H9 (cell line): Measurements from ENCODE around the gene GPX5. TPM values are rescaled to one million over a fixed set of nuclear protein-coding genes. Genes with fewer than 3 reads are reported as not detected.

Experiments used
- DNase-seq: peaks from one replicate; pipeline ENCODE4 v3.0.0-alpha.2; 2017
- H2AFZ ChIP-seq: one replicate; pipeline ENCODE4 v1.6.1; 2013; ENCODE audit warnings: mild to moderate bottlenecking, low read length, control low read depth, moderate library complexity
- H2AK5ac ChIP-seq: 2 replicates; pipeline ENCODE4 v1.6.1; 2013; ENCODE audit warnings: low read length, control low read depth, mixed read lengths; ENCODE audit not compliant: insufficient read length
- H2BK120ac ChIP-seq: one replicate; pipeline ENCODE4 v1.6.1; 2013; ENCODE audit warnings: low read depth, mild to moderate bottlenecking, low read length, control low read depth, inconsistent platforms; ENCODE audit not compliant: poor library complexity, severe bottlenecking
- H2BK12ac ChIP-seq: 2 replicates; pipeline ENCODE4 v1.6.1; 2013; ENCODE audit warnings: low read length, control low read depth, mixed read lengths, low read depth; ENCODE audit not compliant: insufficient read length
- H2BK15ac ChIP-seq: 2 replicates; pipeline ENCODE4 v1.6.1; 2013; ENCODE audit warnings: low read depth, low read length, control low read depth
- H2BK20ac ChIP-seq: one replicate; pipeline ENCODE4 v1.6.1; 2013; ENCODE audit warnings: low read depth, mild to moderate bottlenecking, low read length, control low read depth, inconsistent platforms; ENCODE audit not compliant: poor library complexity, severe bottlenecking
- H2BK5ac ChIP-seq: 2 replicates; pipeline ENCODE4 v1.6.1; 2013; ENCODE audit warnings: low read length, control low read depth, mixed read lengths; ENCODE audit not compliant: insufficient read length
- H3K14ac ChIP-seq: 2 replicates; pipeline ENCODE4 v1.6.1; 2013; ENCODE audit warnings: low read length, control low read depth; ENCODE audit not compliant: insufficient read depth
- H3K18ac ChIP-seq: 2 replicates; pipeline ENCODE4 v1.6.1; 2013; ENCODE audit warnings: low read depth, mild to moderate bottlenecking, mixed read lengths, low read length, control low read depth; ENCODE audit not compliant: insufficient read length
- H3K23ac ChIP-seq: 2 replicates; pipeline ENCODE4 v1.6.1; 2013; ENCODE audit warnings: low read length, control low read depth, mixed read lengths, low read depth; ENCODE audit not compliant: insufficient read length
- H3K23me2 ChIP-seq: 2 replicates; pipeline ENCODE4 v1.6.1; 2013; ENCODE audit warnings: low read depth, mild to moderate bottlenecking, mixed read lengths, low read length, control low read depth; ENCODE audit not compliant: insufficient read length, poor library complexity, severe bottlenecking
- H3K27ac ChIP-seq: 2 replicates; pipeline ENCODE4 v1.5.1; 2013; ENCODE audit warnings: low read length, control low read depth, mixed read lengths, low read depth; ENCODE audit not compliant: insufficient read length
- H3K27me3 ChIP-seq: 2 replicates; pipeline ENCODE4 v1.6.1; 2013; ENCODE audit warnings: low read length, control low read depth, inconsistent platforms; ENCODE audit not compliant: insufficient read depth
- H3K4ac ChIP-seq: 2 replicates; pipeline ENCODE4 v1.6.1; 2013; ENCODE audit warnings: low read depth, mild to moderate bottlenecking, control low read depth, inconsistent platforms, low read length, moderate library complexity
- H3K4me1 ChIP-seq: 2 replicates; pipeline ENCODE4 v1.6.1; 2013; ENCODE audit warnings: low read length, control low read depth, inconsistent platforms; ENCODE audit not compliant: insufficient read depth
- H3K4me2 ChIP-seq: 2 replicates; pipeline ENCODE4 v1.6.1; 2013; ENCODE audit warnings: low read length, control low read depth, mixed read lengths; ENCODE audit not compliant: insufficient read length, insufficient read depth
- H3K56ac ChIP-seq: 2 replicates; pipeline ENCODE4 v1.6.1; 2013; ENCODE audit warnings: low read depth, mild to moderate bottlenecking, mixed read lengths, low read length, control low read depth; ENCODE audit not compliant: insufficient read length
- H3K79me1 ChIP-seq: 2 replicates; pipeline ENCODE4 v1.6.1; 2013; ENCODE audit warnings: low read depth, mild to moderate bottlenecking, moderate library complexity, low read length, control low read depth, inconsistent platforms; ENCODE audit not compliant: insufficient read depth, poor library complexity, severe bottlenecking
- H3K79me2 ChIP-seq: 2 replicates; pipeline ENCODE4 v1.6.1; 2013; ENCODE audit warnings: low read length, control low read depth, inconsistent platforms; ENCODE audit not compliant: insufficient read depth
- H3K9ac ChIP-seq: 2 replicates; pipeline ENCODE4 v1.6.1; 2013; ENCODE audit warnings: low read length, control low read depth, mixed read lengths; ENCODE audit not compliant: insufficient read length; ENCODE audit errors: extremely low read depth
- H3K9me3 ChIP-seq: one replicate; pipeline ENCODE4 v1.6.1; 2013; ENCODE audit warnings: low read depth, low read length, inconsistent platforms; ENCODE audit not compliant: control insufficient read depth
- H3T11ph ChIP-seq: one replicate; pipeline ENCODE4 v1.6.1; 2013; ENCODE audit warnings: mild to moderate bottlenecking, low read length, control low read depth, inconsistent platforms
- H4K20me1 ChIP-seq: one replicate; pipeline ENCODE4 v1.6.1; 2013; ENCODE audit not compliant: control insufficient read depth, insufficient read length, insufficient read depth
- H4K5ac ChIP-seq: 2 replicates; pipeline ENCODE4 v1.6.1; 2013; ENCODE audit warnings: low read depth, mild to moderate bottlenecking, mixed read lengths, low read length, control low read depth; ENCODE audit not compliant: insufficient read length
- H4K8ac ChIP-seq: replicated peaks from 2 replicates; pipeline ENCODE4 v1.6.1; 2013; ENCODE audit warnings: low read length, control low read depth, mixed read lengths, low read depth; ENCODE audit not compliant: insufficient read length
- H4K91ac ChIP-seq: 2 replicates; pipeline ENCODE4 v1.6.1; 2013; ENCODE audit warnings: low read depth, mild to moderate bottlenecking, moderate library complexity, mixed read lengths, low read length, control low read depth; ENCODE audit not compliant: insufficient read length
- H3K27ac Mint-ChIP-seq, 3 experiments: 2 replicates in 2 of 3; 3 replicates in 1 of 3; pipeline ENCODE4 v1.8.0; 2020 to 2021; ENCODE audit warnings: mixed read lengths in 3 of 3, mild to moderate bottlenecking in 1 of 3, moderate library complexity in 1 of 3
- H3K27me3 Mint-ChIP-seq: 2 replicates; pipeline ENCODE4 v1.8.0; 2021; ENCODE audit warnings: low read depth, mild to moderate bottlenecking, moderate library complexity, mixed read lengths
- H3K36me3 Mint-ChIP-seq, 3 experiments: 2 replicates in 2 of 3; 3 replicates in 1 of 3; pipeline ENCODE4 v1.8.0; 2020 to 2021; ENCODE audit warnings: low read depth in 3 of 3, mixed read lengths in 3 of 3; ENCODE audit not compliant: insufficient read depth in 1 of 3
- H3K4me1 Mint-ChIP-seq, 2 experiments: 2 replicates each; pipeline ENCODE4 v1.8.0; 2020; ENCODE audit warnings: mixed read lengths in 2 of 2
- H3K4me3 Mint-ChIP-seq, 2 experiments: 2 replicates in 1 of 2; 3 replicates in 1 of 2; pipeline ENCODE4 v1.8.0; 2020 to 2021; ENCODE audit warnings: mild to moderate bottlenecking in 2 of 2, mixed read lengths in 2 of 2, moderate library complexity in 1 of 2
- H3K9me3 Mint-ChIP-seq, 2 experiments: 2 replicates in 1 of 2; 3 replicates in 1 of 2; pipeline ENCODE4 v1.8.0; 2020; ENCODE audit warnings: mild to moderate bottlenecking in 2 of 2, mixed read lengths in 2 of 2, moderate library complexity in 1 of 2
- WGBS: extraction: QIAGEN DNeasy Blood & Tissue Kit; methylation state at CpG from one replicate; pipeline ENCODE4 v1.1.7; 2013; ENCODE audit warnings: missing lambda C conversion rate, low lambda C conversion rate, mixed read lengths; ENCODE audit not compliant: insufficient read length; ENCODE audit errors: extremely low coverage; 5-methylcytosine and 5-hydroxymethylcytosine counted together
- total RNA-seq: library from RNA; stranded (reverse); gene quantifications from 2 replicates; pipeline ENCODE4 v1.2.1, GENCODE V29; 2021
- TF ChIP-seq, protein P1 (sequence below): fragments of 200-600 bp; sonication (generic); conservative IDR thresholded peaks from 3 replicates; pipeline ENCODE4 v1.8.0; 2021; ENCODE audit warnings: antibody characterized with exemption, mild to moderate bottlenecking

The GPX5 gene
- total RNA-seq, 1 experiment from 2014 or later, result not detected

GRCh38 chr6:28505733-28506132, 19.9 kb upstream of the GPX5 start:
- no peak overlapping the region for H3K14ac ChIP-seq
- no peak overlapping the region for H3K27ac ChIP-seq
- no peak overlapping the region for H3T11ph ChIP-seq
- H3K4me3 Mint-ChIP-seq, result no peak overlapping the region
- no peak overlapping the region for H2AK5ac ChIP-seq
- no peak overlapping the region for H2AFZ ChIP-seq
- no peak overlapping the region for H4K8ac ChIP-seq
- no peaks in the 10 kb centered on the region for H3K79me1 ChIP-seq
- peaks cover 0 to 6% (median 0%) of the 10 kb centered on the region in 3 experiments; a peak in 2 of 7 replicates for H3K36me3 Mint-ChIP-seq
- no peak overlapping the region for H2BK120ac ChIP-seq
- no peak overlapping the region for H3K23ac ChIP-seq
- no peak overlapping the region for H2BK15ac ChIP-seq
- no CpG with 5 or more reads among the region's 1 CpG for WGBS
- TF ChIP-seq, protein P1, sequence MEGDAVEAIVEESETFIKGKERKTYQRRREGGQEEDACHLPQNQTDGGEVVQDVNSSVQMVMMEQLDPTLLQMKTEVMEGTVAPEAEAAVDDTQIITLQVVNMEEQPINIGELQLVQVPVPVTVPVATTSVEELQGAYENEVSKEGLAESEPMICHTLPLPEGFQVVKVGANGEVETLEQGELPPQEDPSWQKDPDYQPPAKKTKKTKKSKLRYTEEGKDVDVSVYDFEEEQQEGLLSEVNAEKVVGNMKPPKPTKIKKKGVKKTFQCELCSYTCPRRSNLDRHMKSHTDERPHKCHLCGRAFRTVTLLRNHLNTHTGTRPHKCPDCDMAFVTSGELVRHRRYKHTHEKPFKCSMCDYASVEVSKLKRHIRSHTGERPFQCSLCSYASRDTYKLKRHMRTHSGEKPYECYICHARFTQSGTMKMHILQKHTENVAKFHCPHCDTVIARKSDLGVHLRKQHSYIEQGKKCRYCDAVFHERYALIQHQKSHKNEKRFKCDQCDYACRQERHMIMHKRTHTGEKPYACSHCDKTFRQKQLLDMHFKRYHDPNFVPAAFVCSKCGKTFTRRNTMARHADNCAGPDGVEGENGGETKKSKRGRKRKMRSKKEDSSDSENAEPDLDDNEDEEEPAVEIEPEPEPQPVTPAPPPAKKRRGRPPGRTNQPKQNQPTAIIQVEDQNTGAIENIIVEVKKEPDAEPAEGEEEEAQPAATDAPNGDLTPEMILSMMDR, result no peak
- no peak for DNase-seq
- H3K27ac Mint-ChIP-seq, result no peak overlapping the region
- no peaks in the 10 kb centered on the region for H3K23me2 ChIP-seq
- H3K4me2 ChIP-seq, result no peak overlapping the region
- H3K18ac ChIP-seq, result no peak overlapping the region
- no peak overlapping the region for H3K4ac ChIP-seq
- H3K56ac ChIP-seq, result no peak overlapping the region
- peaks cover 10% of the 10 kb centered on the region; the same call in 1 of the 2 replicates for H3K4me1 ChIP-seq
- H2BK12ac ChIP-seq, result no peak overlapping the region
- no peaks in the 10 kb centered on the region for H3K9me3 ChIP-seq
- no peaks in the 10 kb centered on the region for H3K27me3 ChIP-seq
- peaks cover 9 to 11% of the 10 kb centered on the region in 2 experiments; a peak in 3 of 5 replicates for H3K9me3 Mint-ChIP-seq
- no peak overlapping the region for H3K9ac ChIP-seq
- H2BK20ac ChIP-seq, result no peak overlapping the region
- H3K4me1 Mint-ChIP-seq, result peaks cover 20 to 30% of the 10 kb centered on the region in 2 experiments
- no peak overlapping the region for H4K5ac ChIP-seq
- H4K20me1 ChIP-seq, result no peaks in the 10 kb centered on the region
- no peaks in the 10 kb centered on the region; the same call in 1 of the 2 replicates for H3K27me3 Mint-ChIP-seq
- no peaks in the 10 kb centered on the region for H3K79me2 ChIP-seq
- no peak overlapping the region for H4K91ac ChIP-seq
- H2BK5ac ChIP-seq, result no peak overlapping the region
